Endothelial cell of umbilical vein (primary cell): Measurements from ENCODE around the gene C1QBP. TPM values are rescaled to one million over a fixed set of nuclear protein-coding genes. Genes with fewer than 3 reads are reported as not detected.

ENCODE experiments used
- BruUV-seq: library from RNA; stranded (reverse); fragments of 400-500 nt; replicated peaks from 2 replicates; lab custom pipeline; 2021; lab: Mats Ljungman, UMichigan
- CTCF ChIA-PET: fragments of 300-600, 350-600 bp; sonication (Branson Sonifier 250); formaldehyde crosslinking; loops from one replicate; lab custom pipeline; 2021; ENCODE audit warnings: antibody characterized with exemption, inconsistent platforms; lab: Charles Lee
- POLR2A ChIA-PET: fragments of 300-600, 350-600 bp; sonication (Branson Sonifier 250); formaldehyde crosslinking; loops from one replicate; lab custom pipeline; 2021; ENCODE audit warnings: antibody characterized with exemption, inconsistent platforms; lab: Charles Lee
- DNase-seq: peaks from one replicate; pipeline ENCODE4 v3.0.0-alpha.2; 2011; ENCODE audit warnings: low read depth, low spot score
- FAIRE-seq: peaks from 2 replicates; lab custom pipeline; 2011; peaks lifted over from hg19 to GRCh38; lab: Jason Lieb, UNC
- H2AFZ ChIP-seq: 2 replicates; pipeline ENCODE4 v1.6.0; 2012; ENCODE audit warnings: low read depth, low read length, control low read depth, inconsistent platforms
- H3K27ac ChIP-seq: 2 replicates; pipeline ENCODE4 v1.5.1; 2011; ENCODE audit warnings: low read depth, mild to moderate bottlenecking, control low read depth, low read length, moderate library complexity; ENCODE audit not compliant: insufficient read depth
- H3K27me3 ChIP-seq, 2 experiments: 2 replicates each; pipeline versions ENCODE4 v1.6.0 to v1.6.1; 2011; ENCODE audit warnings: low read length in 2 of 2, mixed read lengths in 1 of 2; ENCODE audit not compliant: control insufficient read depth in 2 of 2, insufficient read depth in 2 of 2
- H3K36me3 ChIP-seq, 2 experiments: 2 replicates in 1 of 2; 3 replicates in 1 of 2; pipeline ENCODE4 v1.5.1; 2011; ENCODE audit warnings: low read length in 2 of 2, mild to moderate bottlenecking in 1 of 2, moderate library complexity in 1 of 2; ENCODE audit not compliant: control insufficient read depth in 2 of 2, insufficient read depth in 2 of 2; ENCODE audit errors: extremely low read depth in 1 of 2
- H3K4me1 ChIP-seq: 3 replicates; pipeline ENCODE4 v1.5.1; 2011; ENCODE audit warnings: mild to moderate bottlenecking, low read length; ENCODE audit not compliant: control insufficient read depth, insufficient read depth; ENCODE audit errors: extremely low read depth
- H3K4me2 ChIP-seq: 2 replicates; pipeline ENCODE4 v1.6.1; 2011; ENCODE audit warnings: low read length, control low read depth, mixed read lengths; ENCODE audit not compliant: insufficient read depth
- H3K4me3 ChIP-seq, 3 experiments: fragments of 200-600 bp in 1 of 3; sonication (generic), shearing (Covaris generic) in 1 of 3; replicated peaks in 1 of 3; 2 replicates each; pipeline ENCODE4 v1.5.1; 2011 to 2016; ENCODE audit warnings: control low read depth in 3 of 3, low read length in 3 of 3, mild to moderate bottlenecking in 2 of 3, inconsistent platforms in 1 of 3, low read depth in 1 of 3, moderate library complexity in 1 of 3; ENCODE audit not compliant: insufficient read depth in 1 of 3
- H3K79me2 ChIP-seq: 2 replicates; pipeline ENCODE4 v1.6.0; 2012; ENCODE audit warnings: low read length, inconsistent platforms; ENCODE audit not compliant: control insufficient read depth, insufficient read depth
- H3K9ac ChIP-seq: replicated peaks from 2 replicates; pipeline ENCODE3; 2011; ENCODE audit warnings: low read length, control low read depth; ENCODE audit not compliant: insufficient read depth; ENCODE audit errors: extremely low read depth
- H3K9me1 ChIP-seq: replicated peaks from 3 replicates; pipeline ENCODE4 v1.6.0; 2011; ENCODE audit warnings: mild to moderate bottlenecking, low read length; ENCODE audit not compliant: control insufficient read depth, insufficient read depth; ENCODE audit errors: extremely low read depth
- H3K9me3 ChIP-seq: replicated peaks from 2 replicates; pipeline ENCODE4 v1.5.1; 2012; ENCODE audit warnings: low read length, inconsistent platforms; ENCODE audit not compliant: control insufficient read depth, insufficient read depth
- H4K20me1 ChIP-seq: replicated peaks from 2 replicates; pipeline ENCODE3; 2011; ENCODE audit warnings: mild to moderate bottlenecking, low read length; ENCODE audit not compliant: control insufficient read depth, insufficient read depth; ENCODE audit errors: extremely low read depth
- EZH2 ChIP-seq: IDR thresholded peaks from 2 replicates; pipeline ENCODE4 v1.6.1; 2012; ENCODE audit warnings: borderline replicate concordance, low read depth, mild to moderate bottlenecking, moderate library complexity, low read length, inconsistent platforms; ENCODE audit not compliant: severe bottlenecking
- FOS ChIP-seq: IDR thresholded peaks from 2 replicates; pipeline ENCODE4 v1.6.1; 2011; ENCODE audit warnings: mild to moderate bottlenecking, low read length, moderate library complexity, borderline replicate concordance; ENCODE audit not compliant: insufficient read depth
- JUN ChIP-seq: IDR thresholded peaks from 2 replicates; pipeline ENCODE4 v1.6.1; 2011; ENCODE audit warnings: borderline replicate concordance, low read depth; ENCODE audit not compliant: insufficient read length, insufficient read depth
- MYC ChIP-seq: IDR thresholded peaks from one replicate; pipeline ENCODE4 v1.6.1; 2011; ENCODE audit warnings: mild to moderate bottlenecking, low read depth, low read length
- POLR2A ChIP-seq: IDR thresholded peaks from 2 replicates; pipeline ENCODE4 v1.6.1; 2012; ENCODE audit warnings: low read depth, mild to moderate bottlenecking, control low read depth, low read length
- POLR2AphosphoS5 ChIP-seq: IDR thresholded peaks from 2 replicates; pipeline ENCODE4 v1.6.1; 2012; ENCODE audit warnings: low read depth, mild to moderate bottlenecking, control low read depth, low read length, moderate library complexity; ENCODE audit not compliant: insufficient read depth
- dilution Hi-C: fragments of 300-500 bp; cut with MboI; formaldehyde crosslinking; loops from one replicate; pipeline ENCODE4 v1.15.0; 2019; ENCODE audit warnings: low sequenced_read_pairs; ENCODE audit not compliant: extremely low pct_ligation_motif_present
- intact Hi-C: fragments of 100-400 bp; cut with micrococcal nuclease; formaldehyde crosslinking; loops from one replicate; pipeline ENCODE4 v1.10.0; 2022
- polyA plus RNA-seq, 4 experiments: library from polyadenylated mRNA; depleted of rRNA in 3 of 4; stranded (reverse) in 3 of 4; unstranded in 1 of 4; fragments of >200 nt; gene quantifications; 2 replicates each; pipeline versions ENCODE4 v1.2.1 to v1.2.3, GENCODE V29; 2011 to 2012; ENCODE audit warnings: missing spikeins in 1 of 4
- total RNA-seq: library from RNA; stranded (reverse); gene quantifications from 2 replicates; pipeline ENCODE4 v1.2.3, GENCODE V29; 2021
- TF ChIP-seq, protein P1 (sequence below), 2 donors: IDR thresholded peaks; 1 replicate in 1 of 2; 2 replicates in 1 of 2; pipeline ENCODE4 v1.5.1; 2011; ENCODE audit warnings: low read length in 2 of 2, mild to moderate bottlenecking in 2 of 2, moderate library complexity in 2 of 2, control low read depth in 1 of 2, inconsistent platforms in 1 of 2, low read depth in 1 of 2; ENCODE audit not compliant: insufficient read depth in 1 of 2; ENCODE audit errors: extremely low read depth in 1 of 2
- TF ChIP-seq, protein P2 (sequence below): IDR thresholded peaks from 2 replicates; pipeline ENCODE4 v1.6.1; 2011; ENCODE audit not compliant: insufficient read depth, insufficient read length

Gene C1QBP
- total and polyA plus RNA-seq, 2 donors (not counting 3 experiments of a cell fraction or from before 2014, with no cell fraction given): 144 to 218 TPM

DNA sequence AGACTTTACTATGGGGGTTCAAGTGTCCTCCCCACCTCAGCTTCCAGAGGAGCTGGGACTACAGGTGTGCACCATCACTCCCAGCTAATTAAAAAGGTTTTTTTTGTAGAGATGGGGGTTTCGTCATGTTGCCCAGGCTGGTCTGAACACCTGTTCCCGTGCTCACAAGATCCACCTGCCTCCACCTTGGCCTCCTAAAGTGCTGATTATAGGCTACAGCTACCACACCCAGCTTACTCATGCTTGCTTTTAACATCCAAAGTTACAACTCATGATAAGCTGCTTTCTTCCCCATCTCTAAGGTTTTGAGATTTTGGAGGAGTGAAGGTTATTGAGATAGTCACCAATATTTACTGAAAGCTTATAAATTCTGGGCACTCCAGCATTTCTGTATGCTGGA lies 22.1 kb downstream of the C1QBP start:
- dilution Hi-C loops (no loop called here), intact Hi-C loops (loop anchor here (5.0 kb wide), 2 partner anchors 135 to 170 kb away; partner anchors contain the start of gene RABEP1)
- Histone ChIP-seq H3K4me2 (no peak overlapping the region), H4K20me1 (no peaks in the 10 kb centered on the region), H3K9ac (no peak overlapping the region), H3K27ac (no peak overlapping the region), H3K36me3 (peaks cover 5 to 7% of the 10 kb centered on the region in 2 experiments), H3K4me1 (peaks cover 22% of the 10 kb centered on the region), H3K27me3 (no peaks in the 10 kb centered on the region), H3K9me1 (no peaks in the 10 kb centered on the region), H3K9me3 (no peaks in the 10 kb centered on the region), H3K79me2 (peaks cover 67% of the 10 kb centered on the region), H2AFZ (no peak overlapping the region), H3K4me3 (no peak overlapping the region)
- BruUV-seq: no TSS peak
- FAIRE-seq (no peak), DNase-seq (no peak)
- ChIA-PET POLR2A (no interaction called here), CTCF (interaction anchor here (0.7 to 0.9 kb wide), 2 partner anchors 16 to 22 kb away, joined by 3 read pairs; partner anchors contain the start of gene C1QBP)
- TF ChIP-seq FOS (no peak), POLR2A (no peak), EZH2 (no peak), MYC (no peak), JUN (no peak), POLR2AphosphoS5 (no peak)
- TF ChIP-seq, protein P1, sequence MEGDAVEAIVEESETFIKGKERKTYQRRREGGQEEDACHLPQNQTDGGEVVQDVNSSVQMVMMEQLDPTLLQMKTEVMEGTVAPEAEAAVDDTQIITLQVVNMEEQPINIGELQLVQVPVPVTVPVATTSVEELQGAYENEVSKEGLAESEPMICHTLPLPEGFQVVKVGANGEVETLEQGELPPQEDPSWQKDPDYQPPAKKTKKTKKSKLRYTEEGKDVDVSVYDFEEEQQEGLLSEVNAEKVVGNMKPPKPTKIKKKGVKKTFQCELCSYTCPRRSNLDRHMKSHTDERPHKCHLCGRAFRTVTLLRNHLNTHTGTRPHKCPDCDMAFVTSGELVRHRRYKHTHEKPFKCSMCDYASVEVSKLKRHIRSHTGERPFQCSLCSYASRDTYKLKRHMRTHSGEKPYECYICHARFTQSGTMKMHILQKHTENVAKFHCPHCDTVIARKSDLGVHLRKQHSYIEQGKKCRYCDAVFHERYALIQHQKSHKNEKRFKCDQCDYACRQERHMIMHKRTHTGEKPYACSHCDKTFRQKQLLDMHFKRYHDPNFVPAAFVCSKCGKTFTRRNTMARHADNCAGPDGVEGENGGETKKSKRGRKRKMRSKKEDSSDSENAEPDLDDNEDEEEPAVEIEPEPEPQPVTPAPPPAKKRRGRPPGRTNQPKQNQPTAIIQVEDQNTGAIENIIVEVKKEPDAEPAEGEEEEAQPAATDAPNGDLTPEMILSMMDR (IDR thresholded peaks at IDR 0.05; ENCODE audit: extremely low read depth in 1 of 2, insufficient read depth in 1 of 2, low read depth in 1 of 2, low read length in 2 of 2): no peak
- TF ChIP-seq, protein P2, sequence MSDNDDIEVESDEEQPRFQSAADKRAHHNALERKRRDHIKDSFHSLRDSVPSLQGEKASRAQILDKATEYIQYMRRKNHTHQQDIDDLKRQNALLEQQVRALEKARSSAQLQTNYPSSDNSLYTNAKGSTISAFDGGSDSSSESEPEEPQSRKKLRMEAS: no peak
